K562 (cell line): ENCODE results near the gene RBPJL. TPM values are rescaled to one million over a fixed set of nuclear protein-coding genes. Genes with fewer than 3 reads are reported as not detected.

Experiments
- ATAC-seq: fragments of 200-7000 bp; cut with Tn5 transposase; 3 replicates; pipeline ENCODE4 v1.9.1; 2020; ENCODE audit warnings: moderate library complexity
- BruUV-seq: library from RNA; stranded (reverse); fragments of 400-500 nt; replicated peaks from 2 replicates; lab custom pipeline; 2021; lab: Mats Ljungman, UMichigan
- CTCF ChIA-PET: fragments of 300-600 bp; formaldehyde crosslinking; extraction: SDS; loops from one replicate; lab custom pipeline; 2021; ENCODE audit warnings: low intra/inter-chr PET ratio; lab: Yijun Ruan, JAX
- POLR2A ChIA-PET: fragments of 300-600, 350-650 bp; sonication (Branson Sonifier 250); formaldehyde crosslinking; extraction: SDS; loops from one replicate; lab custom pipeline; 2021; ENCODE audit warnings: antibody characterized with exemption, inconsistent platforms; lab: Yijun Ruan, JAX
- DNase-seq, 4 experiments: peaks; one replicate each; pipeline versions ENCODE4 v3.0.0 to v3.0.0-alpha.2; 2011 to 2018; ENCODE audit warnings: low spot score in 3 of 4, mixed read lengths in 3 of 4; ENCODE audit errors: extremely low read depth in 1 of 4
- FAIRE-seq: peaks from 2 replicates; lab custom pipeline; 2011; peaks lifted over from hg19 to GRCh38; lab: Jason Lieb, UNC
- H2AFZ ChIP-seq: 2 replicates; pipeline ENCODE4 v1.6.0; 2011; ENCODE audit warnings: low read depth, low read length, control low read depth, inconsistent platforms
- H3K27ac ChIP-seq: fragments of 200-600 bp; 3 replicates; pipeline ENCODE4 v1.8.0; 2011; ENCODE audit warnings: low read depth, mild to moderate bottlenecking, control low read depth, inconsistent platforms, low read length, moderate library complexity, mixed read lengths; ENCODE audit errors: extremely low read depth
- H3K27me3 ChIP-seq, 2 experiments: fragments of 300-600 bp in 1 of 2; 2 replicates in 1 of 2; 3 replicates in 1 of 2; pipeline versions ENCODE4 v1.6.0 to v1.8.0; 2011; ENCODE audit warnings: inconsistent platforms in 2 of 2, low read length in 2 of 2, mild to moderate bottlenecking in 1 of 2, mixed read lengths in 1 of 2, moderate library complexity in 1 of 2; ENCODE audit not compliant: control insufficient read depth in 2 of 2, insufficient read depth in 2 of 2
- H3K36me3 ChIP-seq: fragments of 300-600 bp; 3 replicates; pipeline ENCODE4 v1.8.0; 2011; ENCODE audit warnings: mild to moderate bottlenecking, low read length, inconsistent platforms; ENCODE audit not compliant: control insufficient read depth, insufficient read depth
- H3K4me1 ChIP-seq, 2 experiments: fragments of 200-600 bp in 1 of 2; replicated peaks in 1 of 2; 2 replicates in 1 of 2; 3 replicates in 1 of 2; pipeline versions ENCODE4 v1.5.1 to v1.8.0; 2011; ENCODE audit warnings: inconsistent platforms in 2 of 2, low read length in 2 of 2, mild to moderate bottlenecking in 1 of 2, mixed read lengths in 1 of 2, moderate library complexity in 1 of 2; ENCODE audit not compliant: control insufficient read depth in 2 of 2, insufficient read depth in 2 of 2
- H3K4me2 ChIP-seq: 2 replicates; pipeline ENCODE4 v1.6.1; 2011; ENCODE audit warnings: low read length, control low read depth, inconsistent platforms, mixed read lengths; ENCODE audit not compliant: insufficient read depth
- H3K4me3 ChIP-seq: fragments of 200-600 bp; sonication (generic), shearing (Covaris generic); 2 replicates; pipeline ENCODE4 v1.5.1; 2016; ENCODE audit warnings: control low read depth, inconsistent platforms
- H3K79me2 ChIP-seq: fragments of 200-600 bp; 3 replicates; pipeline ENCODE4 v1.8.0; 2011; ENCODE audit warnings: low read length, inconsistent platforms; ENCODE audit not compliant: control insufficient read depth, insufficient read depth
- H3K9ac ChIP-seq, 2 experiments: 2 replicates each; pipeline versions ENCODE4 v1.6.0 to v1.6.1; 2011; ENCODE audit warnings: low read depth in 2 of 2, low read length in 2 of 2, control low read depth in 1 of 2, inconsistent platforms in 1 of 2, mild to moderate bottlenecking in 1 of 2, mixed read lengths in 1 of 2; ENCODE audit not compliant: insufficient read depth in 1 of 2
- H3K9me1 ChIP-seq: one replicate; pipeline ENCODE4 v1.6.0; 2011; ENCODE audit warnings: inconsistent platforms, mild to moderate bottlenecking, low read length, moderate library complexity; ENCODE audit not compliant: control insufficient read depth, insufficient read depth
- H3K9me3 ChIP-seq: replicated peaks from 2 replicates; pipeline ENCODE4 v1.5.1; 2011; ENCODE audit warnings: low read depth, low read length, inconsistent platforms; ENCODE audit not compliant: control insufficient read depth, insufficient read depth
- H4K20me1 ChIP-seq: replicated peaks from 2 replicates; pipeline ENCODE4 v1.6.1; 2011; ENCODE audit warnings: low read length, inconsistent platforms, mixed read lengths; ENCODE audit not compliant: control insufficient read depth, insufficient read depth
- ILF3 ChIP-seq: fragments of 450-650 bp; IDR thresholded peaks from 2 replicates; pipeline ENCODE4 v1.6.1; 2018; ENCODE audit warnings: antibody characterized with exemption, mild to moderate bottlenecking, moderate library complexity, borderline replicate concordance
- SAFB ChIP-seq: fragments of 200-400 bp; formaldehyde crosslinking; IDR thresholded peaks from 2 replicates; pipeline ENCODE4 v1.6.1; 2017; ENCODE audit warnings: low read depth, low read length, borderline replicate concordance
- ZNF408 ChIP-seq: fragments of 250-450 bp; sonication (Bioruptor Pico); IDR thresholded peaks from 2 replicates; pipeline ENCODE4 v1.4.0; 2020; ENCODE audit warnings: low read depth, mild to moderate bottlenecking, moderate library complexity
- WGBS: fragments of 100-300 bp; shearing (Covaris generic); methylation state at CpG from one replicate; pipeline ENCODE4 v1.1.6; 2016; ENCODE audit warnings: low coverage, mixed read lengths; ENCODE audit not compliant: insufficient coverage; ENCODE audit errors: missing lambda C conversion rate; 5-methylcytosine and 5-hydroxymethylcytosine counted together
- in situ Hi-C: fragments of 300-500 bp; cut with MboI; formaldehyde crosslinking; loops from 4 replicates; pipeline ENCODE4 v1.15.0; 2018; ENCODE audit warnings: inconsistent platforms, mixed read lengths
- intact Hi-C: fragments of 100-400 bp; cut with micrococcal nuclease; formaldehyde crosslinking; loops from 2 replicates; pipeline ENCODE4 v1.14.2; 2022
- polyA plus RNA-seq, 8 experiments: library from polyadenylated mRNA; depleted of rRNA in 4 of 8; stranded (reverse) in 5 of 8; unstranded in 3 of 8; fragments of >200 nt; fragmentation: Nextera tagmentation in 2 of 8; fragmentation: Illumina TruSeq in 1 of 8; extraction: Ambion mirVana in 2 of 8; extraction: Trizol in 1 of 8; gene quantifications; 2 replicates each; pipeline versions ENCODE4 v1.2.1 to v1.2.3, GENCODE V29; 2011 to 2014; ENCODE audit warnings: inconsistent platforms in 1 of 8, missing spikeins in 1 of 8
- total RNA-seq, 7 experiments: library from RNA; depleted of rRNA in 6 of 7; stranded (reverse); fragments of >200 nt in 6 of 7; fragmentation: Illumina TruSeq in 2 of 7; extraction: Trizol in 2 of 7; gene quantifications; 2 replicates each; pipeline versions ENCODE4 v1.2.1 to v1.2.3, GENCODE V29; 2011 to 2021; ENCODE audit warnings: low replicate concordance in 1 of 7

Gene RBPJL
- total and polyA plus RNA-seq, 9 of the 15 experiments (the other 6 are each of a cell fraction or from before 2014, with no cell fraction given): not detected

DNA sequence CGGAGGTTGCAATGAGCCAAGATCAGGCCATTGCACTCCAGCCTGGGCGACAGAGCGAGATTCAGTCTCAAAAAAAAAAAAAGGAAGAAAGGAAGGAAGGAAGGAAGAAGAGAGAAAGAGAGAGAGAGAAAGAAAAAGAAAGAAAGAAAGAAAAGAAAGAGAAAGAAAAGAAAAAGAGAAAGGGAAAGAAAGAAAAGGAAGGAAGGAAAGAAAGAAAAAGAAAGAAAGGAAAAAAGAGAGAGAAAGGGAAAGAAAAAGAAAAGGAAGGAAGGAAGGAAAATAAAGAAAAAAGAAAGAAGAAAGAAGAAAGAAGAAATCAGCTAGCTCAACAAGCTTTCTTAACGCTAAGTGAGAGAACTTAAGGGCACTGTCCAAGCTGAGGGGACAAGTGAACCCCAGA lies 9.0 kb downstream of the RBPJL start (continued):
- TF ChIP-seq ILF3: no peak

DNA sequence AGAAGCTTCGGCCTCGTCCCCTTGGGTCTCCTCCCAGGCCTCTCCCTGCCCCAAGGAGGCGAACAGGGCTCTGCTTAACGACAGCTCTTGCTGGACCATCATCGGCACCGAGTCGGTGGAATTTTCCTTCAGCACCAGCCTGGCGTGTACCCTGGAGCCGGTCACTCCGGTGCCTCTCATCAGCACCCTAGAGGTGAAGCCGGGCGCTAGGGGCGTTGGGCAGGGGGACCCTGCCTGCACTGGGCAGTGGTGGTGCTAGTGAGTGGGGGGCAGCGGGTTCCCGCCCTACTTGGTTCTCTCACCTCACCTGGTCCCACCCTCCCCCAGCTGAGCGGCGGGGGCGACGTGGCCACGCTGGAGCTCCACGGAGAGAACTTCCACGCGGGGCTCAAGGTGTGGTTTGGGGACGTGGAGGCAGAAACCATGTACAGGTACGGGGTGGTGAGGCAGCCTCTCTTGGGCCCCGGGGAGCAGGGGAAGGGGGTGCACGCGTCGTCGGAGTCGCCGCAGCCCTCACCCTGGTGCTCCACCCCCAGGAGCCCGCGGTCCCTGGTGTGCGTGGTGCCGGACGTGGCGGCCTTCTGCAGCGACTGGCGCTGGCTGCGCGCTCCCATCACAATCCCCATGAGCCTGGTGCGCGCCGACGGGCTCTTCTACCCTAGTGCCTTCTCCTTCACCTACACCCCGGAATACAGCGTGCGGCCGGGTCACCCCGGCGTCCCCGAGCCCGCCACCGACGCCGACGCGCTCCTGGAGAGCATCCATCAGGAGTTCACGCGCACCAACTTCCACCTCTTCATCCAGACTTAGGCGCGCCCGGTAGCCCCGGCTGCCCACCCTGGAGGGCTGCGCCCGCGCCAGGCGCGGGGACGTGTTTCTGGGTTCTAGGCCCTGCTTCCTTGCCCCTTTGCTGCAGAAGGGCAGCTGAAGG lies 9.8 kb downstream of the RBPJL start:
- DNase-seq: no peak
- Histone ChIP-seq H3K79me2 (no peaks in the 10 kb centered on the region), H3K9me3 (no peaks in the 10 kb centered on the region), H3K4me3 (no peak overlapping the region), H4K20me1 (peaks cover 5% of the 10 kb centered on the region; the same call in 1 of the 2 replicates), H3K36me3 (no peaks in the 10 kb centered on the region), H3K9ac (no peak overlapping the region), H3K27me3 (peaks cover 13 to 47% of the 10 kb centered on the region in 2 experiments; a peak in 4 of 5 replicates), H3K4me1 (peaks cover 0 to 22% of the 10 kb centered on the region in 2 experiments; a peak in 2 of 5 replicates), H2AFZ (no peak overlapping the region), H3K27ac (no peak overlapping the region), H3K4me2 (no peak overlapping the region), H3K9me1 (peaks cover 3% of the 10 kb centered on the region)
- BruUV-seq: no TSS peak
- CTCF ChIA-PET: interaction anchor here (0.9 kb wide), 1 partner anchor 454 kb away, joined by 3 read pairs; no protein-coding TSS in a partner anchor
- intact Hi-C loops: loop anchor here (10.0 kb wide), 1 partner anchor 228 kb away; the partner anchor contains the start of gene EPPIN
- WGBS: 17% methylated on average over 52 of the region's 71 CpGs
- no peak for FAIRE-seq
- POLR2A ChIA-PET: interaction anchor here (0.6 to 1.1 kb wide), 6 partner anchors 9 to 349 kb away, joined by 3 read pairs; no protein-coding TSS in a partner anchor
- in situ Hi-C loops: no loop called here
- TF ChIP-seq ZNF408 (CRISPR knock-in tag): no peak
- peak; percentile 19; the same call in 1 of the 2 replicates for TF ChIP-seq SAFB
- ATAC-seq: no peak
